ENCODE measurements around the gene NANOS2.
"Not testable (repeated sequence)": the region's sequence is repeated elsewhere in the genome, so short reads cannot be mapped to it uniquely, and the experiment has no call there.

The NANOS2 gene

DNA sequence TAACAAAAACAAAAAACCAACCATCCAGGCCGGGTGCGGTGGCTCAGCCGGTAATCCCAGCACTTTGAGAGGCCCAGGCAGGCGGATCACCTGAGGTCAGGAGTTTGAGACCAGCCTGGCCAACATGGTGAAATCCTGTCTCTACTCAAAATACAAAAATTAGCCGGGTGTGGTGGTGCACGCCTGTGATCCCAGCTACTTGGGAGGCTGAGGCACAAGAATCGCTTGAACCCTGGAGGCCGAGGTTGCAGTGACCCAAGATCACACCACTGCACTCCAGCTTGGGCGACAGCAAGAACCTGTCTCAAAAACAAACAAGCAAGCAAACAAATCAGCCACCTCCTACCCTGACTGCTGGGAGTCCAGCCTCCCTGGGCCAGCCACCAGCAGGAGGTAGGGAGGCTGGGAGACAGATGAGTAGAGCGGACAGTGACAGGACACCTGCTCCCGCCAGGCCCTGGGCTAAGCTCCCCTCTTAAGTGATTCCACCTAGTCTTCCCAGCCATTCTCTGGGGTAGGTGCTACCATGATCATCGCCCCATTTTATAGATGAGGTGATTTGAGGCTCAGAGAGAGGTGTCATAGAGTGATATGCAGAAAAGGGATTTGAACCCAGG, 18.5 kb downstream of the NANOS2 start:
- DNase-seq (ENCODE audit: low read depth in 2 of 3, low spot score in 1 of 3): not testable (repeated sequence)

DNA sequence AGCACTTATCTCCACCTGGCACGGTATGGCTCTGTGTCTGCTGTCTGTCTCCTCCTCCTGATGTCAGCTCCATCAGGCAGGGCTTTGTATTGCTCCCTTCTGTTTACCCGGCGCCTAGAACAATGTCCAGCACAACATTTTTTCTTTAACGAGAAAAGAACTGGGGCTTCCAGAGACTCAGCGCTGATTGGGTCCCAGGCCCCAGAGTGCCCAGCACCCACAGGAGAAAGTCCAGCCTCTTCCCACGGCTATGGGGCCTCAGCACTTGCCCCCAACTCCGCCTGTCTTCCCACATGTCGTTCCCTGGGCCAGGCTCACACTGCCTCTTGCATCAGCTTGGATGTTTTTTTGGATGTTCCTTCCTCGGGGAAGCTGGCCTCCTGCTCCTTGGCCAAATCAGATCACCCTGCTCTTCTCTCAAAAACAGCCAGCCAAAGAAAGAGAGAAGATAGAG, 19.0 kb downstream of the NANOS2 start:
- DNase-seq (ENCODE audit: low read depth in 2 of 3, low spot score in 1 of 3): no peak

DNA sequence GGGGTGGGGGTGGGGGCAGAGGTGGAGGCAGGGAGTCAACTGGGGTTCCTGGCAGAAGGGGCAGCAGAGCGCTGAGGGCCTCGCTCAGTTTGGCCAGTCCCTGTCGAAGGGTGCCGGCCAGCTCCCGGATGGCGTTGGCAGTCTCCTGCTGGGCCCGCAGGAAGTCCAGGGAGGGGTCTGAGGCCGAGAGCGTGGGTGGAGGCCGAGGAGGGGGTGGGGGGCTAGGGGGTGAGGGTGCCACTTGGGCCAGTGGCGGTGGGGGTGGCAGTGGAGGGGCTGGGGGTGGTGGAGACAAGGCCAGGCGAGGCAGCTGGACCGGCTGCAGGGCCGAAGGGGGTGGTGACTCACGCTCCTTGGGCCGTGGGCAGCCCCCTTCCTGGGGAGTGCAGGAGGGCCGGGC, 23.7 kb downstream of the NANOS2 start:
- no peak for DNase-seq (ENCODE audit: low read depth in 2 of 3, low spot score in 1 of 3)

DNA sequence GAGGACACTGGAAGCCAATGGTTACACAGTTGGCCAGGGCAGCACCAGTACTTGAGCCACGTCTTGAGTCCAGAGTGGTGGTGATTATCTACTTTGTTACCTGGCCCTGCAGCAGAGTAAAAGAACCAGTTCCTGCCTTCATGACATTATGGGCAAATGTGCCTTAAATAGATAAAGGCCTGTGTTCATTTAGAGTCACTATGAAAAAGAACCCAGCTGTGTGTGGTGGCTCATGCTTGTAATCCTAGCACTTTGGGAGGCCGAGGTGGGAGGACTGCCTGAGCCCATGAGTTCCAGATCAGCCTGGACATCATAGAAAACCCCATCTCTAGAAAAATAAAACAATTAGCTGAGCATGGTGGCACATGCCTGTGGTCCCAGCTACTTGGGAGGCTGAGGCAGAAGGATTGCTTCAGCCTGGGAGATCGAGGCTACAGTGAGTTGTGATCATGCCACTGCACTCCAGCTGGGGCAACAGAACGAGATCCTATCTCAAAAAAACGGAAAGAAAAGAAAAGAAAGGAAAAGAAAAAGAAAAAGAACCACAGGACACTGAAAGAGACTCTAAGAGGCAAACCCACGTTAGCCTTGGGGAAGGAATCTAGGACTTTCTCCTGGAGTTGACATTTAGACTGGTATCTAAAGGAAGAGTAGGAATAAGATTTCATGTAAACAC, 25.2 kb downstream of the NANOS2 start:
- no peak for DNase-seq (ENCODE audit: low read depth in 2 of 3, low spot score in 1 of 3)

DNA sequence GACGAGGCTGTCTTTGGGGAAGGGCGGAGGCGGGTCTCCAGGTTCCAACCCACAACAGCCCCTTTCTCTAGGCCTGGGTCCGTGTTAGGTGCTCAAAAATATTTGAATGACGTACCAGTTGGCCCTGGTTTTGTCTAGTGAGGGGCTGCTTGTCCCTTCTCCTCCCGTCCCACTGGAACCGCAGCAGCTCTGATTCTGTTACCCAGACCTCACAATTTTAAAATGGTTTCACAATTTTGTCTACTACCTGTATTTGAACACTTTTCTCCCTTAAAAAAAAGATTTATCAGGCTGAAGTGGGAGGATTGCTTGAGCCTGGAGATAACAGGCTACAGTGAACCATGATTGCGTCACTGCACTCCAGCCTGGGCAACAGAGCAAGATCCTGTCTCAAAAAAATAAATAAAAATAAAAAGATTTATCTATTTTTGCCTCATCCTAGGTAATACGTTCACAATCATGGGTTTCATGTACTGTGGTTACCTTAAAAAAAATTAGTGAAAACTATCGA, 27.3 kb downstream of the NANOS2 start:
- no peak for DNase-seq (ENCODE audit: low read depth in 2 of 3, low spot score in 1 of 3)

DNA sequence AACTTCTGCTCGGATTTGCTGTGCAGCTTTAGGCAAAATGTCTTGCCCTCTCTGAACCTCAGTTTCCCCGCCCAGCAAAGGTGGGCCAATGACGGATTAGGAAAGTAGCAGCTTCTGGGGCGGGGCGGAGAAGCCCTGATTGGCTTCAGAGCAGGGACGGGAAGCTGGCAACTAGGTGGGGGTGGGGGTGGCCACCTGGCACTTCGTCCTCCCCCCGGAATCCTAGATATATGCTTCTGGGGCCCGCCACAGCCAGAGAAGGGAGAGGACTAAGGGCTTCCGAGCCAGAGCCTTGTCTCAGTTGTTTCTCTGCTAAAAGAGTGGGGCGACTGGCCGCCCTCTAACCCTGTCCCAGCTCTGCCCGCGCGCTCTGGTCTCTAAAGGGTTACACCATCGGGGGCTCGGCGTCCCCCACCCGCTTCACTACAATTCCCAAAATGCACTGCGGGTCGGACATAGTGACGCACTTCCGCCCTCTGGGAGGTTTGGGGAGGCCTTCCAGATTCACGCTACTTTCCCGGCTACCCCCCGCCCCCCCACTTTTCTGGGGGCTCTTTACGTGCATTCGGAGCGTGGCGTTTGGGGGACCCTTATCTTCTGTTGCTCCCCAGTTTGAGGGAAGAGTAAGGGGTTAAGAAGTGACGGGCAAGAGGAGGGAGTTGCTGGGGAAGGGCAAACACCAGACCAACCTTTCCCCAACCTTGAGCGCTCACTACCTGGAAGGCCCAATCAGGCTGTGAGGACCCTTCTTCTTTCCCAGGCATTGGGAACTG, 28.0 kb downstream of the NANOS2 start:
- DNase-seq (ENCODE audit: low read depth in 2 of 3, low spot score in 1 of 3): peak; percentile 80 to 87 (median 86)

DNA sequence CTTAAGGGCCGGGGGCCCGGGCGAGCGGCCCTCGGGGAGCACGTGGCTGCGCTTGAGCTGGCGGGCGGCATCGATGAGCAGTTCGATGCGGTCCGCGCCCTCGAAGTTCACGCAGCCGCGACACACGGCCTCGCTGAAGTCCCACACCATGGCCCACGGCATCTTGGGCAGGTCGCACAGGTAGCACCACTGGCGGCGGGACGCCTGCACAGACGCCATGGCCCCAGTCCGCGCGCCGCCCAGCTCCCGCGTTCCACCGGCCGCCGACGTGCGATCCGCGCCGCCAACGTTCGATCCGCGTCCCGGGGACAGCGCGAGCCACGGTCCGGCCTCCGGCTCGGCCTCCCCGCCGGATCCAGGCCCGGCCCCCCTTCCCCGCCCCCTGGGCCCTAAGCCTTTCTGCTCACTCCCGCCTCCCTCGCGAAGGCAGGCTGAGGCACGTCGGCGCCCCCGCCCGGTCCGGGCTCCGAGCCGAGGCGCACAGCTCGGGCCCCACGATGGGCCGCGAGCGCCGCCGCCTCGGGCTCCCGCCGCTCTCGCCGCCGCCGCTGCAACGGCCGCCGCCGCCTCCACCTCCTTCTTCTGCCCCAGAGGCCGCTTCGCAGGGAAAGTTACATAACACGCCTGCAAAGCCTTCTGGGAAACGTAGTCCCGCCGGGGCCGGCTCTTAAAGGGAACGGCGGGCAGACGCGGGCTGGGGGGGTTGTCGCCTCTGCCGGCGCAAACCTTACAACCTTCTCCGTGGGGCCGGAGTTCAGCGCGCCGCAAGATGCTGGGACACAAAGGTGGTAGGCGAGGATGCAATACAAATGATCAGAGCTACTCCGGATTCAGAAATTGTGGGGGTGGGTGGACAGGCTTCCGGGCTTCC, 28.8 kb downstream of the NANOS2 start, which contains the start of gene IRF2BP1:
Gene IRF2BP1 (minus strand): TSS at position 586 of the 871 bp plus-strand sequence. CDS start 367 bp downstream, at position 219.
- peak; percentile 76 to 83 (median 78) for DNase-seq (ENCODE audit: low read depth in 2 of 3, low spot score in 1 of 3)

DNA sequence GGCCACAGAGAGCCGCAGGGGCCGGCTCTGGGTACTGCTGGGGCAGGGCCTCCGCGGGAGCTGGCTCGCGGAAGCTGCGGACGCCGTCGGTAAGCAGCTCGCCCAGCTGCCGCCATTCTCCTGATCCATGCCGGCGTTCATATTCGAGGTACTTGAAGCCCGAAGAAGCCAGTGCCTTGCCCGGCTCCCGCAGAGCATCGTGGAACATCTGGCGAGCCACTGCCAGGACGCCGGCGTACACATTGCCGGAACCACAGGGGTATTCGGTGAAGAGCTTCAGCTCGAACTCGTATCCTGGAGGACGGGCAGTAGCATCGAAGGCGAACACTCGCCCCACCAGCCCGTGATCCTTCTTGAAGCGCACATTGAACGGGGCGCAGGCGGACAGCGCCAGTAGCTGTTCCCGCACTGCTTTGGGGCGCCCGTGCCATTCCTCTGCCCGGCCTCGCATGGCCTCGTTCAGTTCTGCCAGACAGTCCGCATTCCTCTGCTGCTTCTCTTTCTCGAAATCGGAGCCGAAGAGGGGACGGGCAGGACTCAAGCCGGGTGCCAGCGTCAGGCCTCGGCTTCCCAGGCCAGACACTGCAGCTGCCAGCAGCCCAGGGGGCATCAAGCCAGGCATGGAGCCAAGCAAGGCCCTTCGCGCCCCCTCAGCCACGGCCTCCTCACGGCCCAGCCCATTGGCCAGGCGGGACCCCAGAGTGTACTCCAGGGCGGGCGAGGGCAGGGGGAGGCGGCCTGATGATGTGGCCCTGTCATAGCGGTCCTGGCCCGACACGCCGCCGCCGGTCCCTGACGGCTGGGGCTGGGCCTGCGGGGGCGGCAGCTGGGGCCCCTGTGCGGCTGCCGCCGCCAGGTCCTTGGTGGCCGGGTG, 29.7 kb downstream of the NANOS2 start:
- no peak for DNase-seq (ENCODE audit: low read depth in 2 of 3, low spot score in 1 of 3)

DNA sequence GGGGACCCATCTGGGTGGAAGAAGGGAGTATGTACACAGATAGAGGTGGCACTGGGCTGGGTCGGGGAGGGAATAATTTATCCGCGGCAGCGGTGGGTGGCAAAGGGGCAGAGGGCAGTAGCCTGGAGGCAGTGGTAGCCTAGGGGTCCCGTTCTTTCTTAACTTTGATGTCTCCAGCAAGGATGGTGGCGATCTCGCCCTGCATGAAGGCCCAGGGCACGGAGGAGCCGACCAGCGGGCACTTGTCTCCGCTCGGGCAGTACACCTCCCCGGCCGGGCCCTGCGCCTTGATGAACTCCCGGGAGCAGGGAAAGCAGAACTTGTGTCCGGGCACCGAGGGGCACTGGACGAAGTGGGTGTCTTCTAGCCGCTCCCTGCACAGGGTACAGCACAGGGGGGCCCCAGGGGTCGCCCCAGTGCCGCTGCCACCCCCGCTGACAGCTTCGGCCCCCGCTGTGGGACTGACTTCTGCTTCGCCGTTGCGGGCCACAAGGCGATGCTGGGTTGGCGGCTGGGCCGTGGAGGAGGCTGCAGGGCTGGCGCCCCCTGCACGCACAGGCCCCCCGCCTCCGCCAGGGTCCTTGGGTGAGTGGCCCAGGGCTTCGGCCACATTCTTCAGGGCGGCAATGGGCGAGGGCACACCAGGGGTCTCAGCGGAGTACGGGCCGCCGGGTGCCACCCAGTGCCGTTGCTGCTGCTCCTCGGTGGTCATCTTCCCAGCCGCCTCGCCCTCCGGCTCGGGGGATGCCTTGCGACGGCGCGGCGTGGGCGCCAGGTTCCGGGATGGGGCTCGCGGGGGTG, 30.5 kb downstream of the NANOS2 start:
- DNase-seq (ENCODE audit: low read depth in 2 of 3, low spot score in 1 of 3): no peak

DNA sequence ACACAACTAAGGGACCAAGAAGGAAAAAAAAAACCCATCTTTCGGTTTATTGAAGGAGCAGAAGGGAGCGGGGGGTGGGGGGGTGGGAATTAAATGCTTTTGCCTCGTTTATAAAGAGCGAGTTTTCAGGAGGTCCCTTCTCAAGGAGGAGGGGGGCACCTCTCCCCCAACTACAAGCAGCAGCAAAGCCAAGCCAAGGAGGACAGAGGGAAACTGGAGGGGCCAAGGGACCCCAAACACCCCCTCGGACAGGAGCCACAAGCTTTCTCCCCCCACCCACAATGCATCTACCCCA, 31.0 kb downstream of the NANOS2 start:
- no peak for DNase-seq (ENCODE audit: low read depth in 2 of 3, low spot score in 1 of 3)

DNA sequence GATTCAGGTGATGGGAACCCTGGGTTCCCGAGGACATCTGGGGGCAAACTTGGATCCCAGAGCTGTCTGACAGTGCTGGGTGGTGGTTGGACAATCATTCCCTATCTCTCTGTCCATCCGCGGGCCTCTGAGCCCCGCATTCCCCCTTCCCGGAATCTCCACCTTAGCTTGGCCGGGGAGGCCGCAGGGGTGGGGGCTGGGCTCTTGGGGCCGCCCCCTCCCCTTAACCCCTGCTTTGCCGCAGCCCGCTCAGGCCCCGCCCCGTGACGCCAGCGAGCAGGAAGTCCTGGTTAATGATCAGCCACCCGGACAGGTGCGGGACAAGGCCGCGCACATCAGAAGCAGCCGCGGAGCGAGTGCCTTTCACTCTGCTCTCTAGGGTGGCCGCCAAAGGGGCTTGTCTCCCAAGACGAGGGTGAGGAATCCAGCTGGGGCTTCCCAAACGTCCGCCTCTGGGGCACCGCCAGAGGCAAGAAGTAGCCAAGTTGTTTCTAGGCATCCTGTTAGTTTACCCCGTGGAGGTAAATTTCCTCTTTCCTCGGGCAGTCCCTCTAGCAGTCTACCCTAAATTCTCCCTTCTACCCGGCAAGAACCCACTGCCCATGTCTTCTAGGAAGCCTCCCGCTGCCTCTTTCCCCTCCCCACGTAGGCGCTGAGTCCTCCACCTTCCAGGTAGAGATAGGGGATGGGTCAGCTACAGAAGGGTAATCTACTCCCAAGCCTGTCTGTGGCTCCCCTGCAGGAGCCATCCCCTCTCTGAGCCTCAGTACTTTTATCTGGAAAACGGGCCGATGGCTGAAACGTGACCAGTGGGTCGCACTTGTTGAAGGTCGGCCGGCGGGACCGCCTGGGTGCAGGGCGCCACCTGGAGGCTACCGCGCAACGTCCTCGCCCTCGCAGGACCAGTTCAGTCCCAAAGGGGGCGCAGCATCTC, 31.7 kb downstream of the NANOS2 start:
- DNase-seq (ENCODE audit: low read depth in 2 of 3, low spot score in 1 of 3): peak; percentile 69 to 85 (median 81)

DNA sequence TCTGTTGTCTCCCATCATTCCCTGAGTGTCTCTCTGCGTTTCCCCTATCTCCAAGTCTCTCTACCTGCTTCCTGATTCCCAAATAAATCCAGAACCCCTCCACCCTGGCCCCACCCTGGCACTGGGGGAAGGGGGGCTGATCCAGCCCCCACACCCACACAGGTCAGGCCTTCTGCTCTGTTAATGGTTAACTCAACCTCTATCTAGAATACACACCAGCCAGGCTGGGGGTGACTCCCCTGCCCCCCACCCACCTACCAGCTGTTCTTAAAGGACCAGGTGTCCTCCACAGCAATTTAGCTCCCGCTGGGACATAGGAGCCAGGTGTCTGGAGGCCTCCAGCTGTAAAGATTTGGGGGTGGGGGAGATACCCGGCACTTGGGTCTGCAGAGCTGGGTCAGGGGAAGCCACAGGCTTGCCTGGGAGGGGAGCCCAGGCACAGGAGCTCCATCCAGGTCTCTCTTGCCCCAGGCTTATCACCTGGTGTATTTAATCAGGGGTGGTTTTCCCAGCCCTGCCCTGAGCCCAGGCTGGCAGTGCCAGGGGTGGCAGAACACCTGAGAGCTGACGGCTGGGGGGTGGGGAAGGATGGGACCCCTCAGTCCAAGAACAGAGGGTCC, 32.6 kb downstream of the NANOS2 start:
- no peak for DNase-seq (ENCODE audit: low read depth in 2 of 3, low spot score in 1 of 3)

DNA sequence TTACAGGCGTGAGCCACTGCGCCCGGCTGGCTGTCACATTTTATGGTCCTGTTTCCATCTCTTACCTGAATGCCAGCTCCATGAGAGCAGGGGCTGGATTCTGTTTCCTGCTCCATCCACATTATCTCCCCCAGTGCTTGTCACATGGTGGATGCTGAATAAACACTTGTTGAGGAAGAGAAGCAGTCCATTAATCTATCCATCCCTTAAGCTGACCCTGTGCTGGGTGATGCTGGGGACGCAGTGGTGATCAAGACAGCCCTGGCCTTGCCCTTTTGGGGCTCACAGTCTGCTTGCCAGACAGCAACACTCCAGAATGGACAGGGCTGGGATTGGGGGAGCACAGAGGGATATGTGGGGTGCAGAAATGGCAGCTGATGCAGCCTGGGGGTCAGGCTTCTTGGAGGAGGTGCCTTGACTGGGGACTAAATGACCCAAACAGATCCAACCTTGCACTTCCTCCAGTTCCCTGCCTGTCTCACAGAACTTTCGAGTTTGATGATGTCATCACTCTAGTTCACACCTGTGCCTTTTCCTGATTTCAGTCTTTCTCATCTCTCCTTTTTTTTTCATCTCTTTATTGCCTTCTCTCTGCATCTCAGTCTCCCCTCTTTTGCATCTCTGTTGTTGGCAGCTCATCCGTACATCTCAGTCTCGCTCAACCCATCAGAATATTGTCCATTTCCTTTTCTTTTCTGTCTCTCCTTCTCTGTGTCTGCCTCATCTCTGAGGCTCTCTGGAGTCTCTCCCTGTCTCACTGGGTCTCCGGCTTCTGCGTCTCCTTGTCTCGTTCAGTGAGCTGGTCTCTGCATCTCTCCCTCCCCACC, 33.3 kb downstream of the NANOS2 start:
- no peak for DNase-seq (ENCODE audit: low read depth in 2 of 3, low spot score in 1 of 3)

DNA sequence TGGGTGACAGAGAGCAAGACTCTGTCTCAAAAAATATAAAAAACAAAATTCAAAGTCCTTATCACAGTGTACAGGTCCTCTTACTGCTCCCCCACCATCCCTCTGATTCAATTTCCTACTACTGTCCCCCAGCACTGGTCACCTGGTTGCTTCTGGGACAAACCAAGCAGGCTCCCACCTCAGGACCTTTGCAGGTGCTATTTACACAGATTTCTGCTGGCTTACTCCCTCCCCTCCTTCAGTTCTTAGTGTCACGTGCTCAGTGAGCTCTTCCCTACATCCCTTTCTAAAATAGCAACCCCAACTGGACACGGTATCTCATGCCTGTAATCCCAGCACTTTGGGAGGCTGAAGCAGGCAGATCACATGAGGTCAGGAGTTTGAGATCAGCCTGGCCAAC, 34.6 kb downstream of the NANOS2 start:
- DNase-seq (ENCODE audit: low read depth in 2 of 3, low spot score in 1 of 3): no peak

DNA sequence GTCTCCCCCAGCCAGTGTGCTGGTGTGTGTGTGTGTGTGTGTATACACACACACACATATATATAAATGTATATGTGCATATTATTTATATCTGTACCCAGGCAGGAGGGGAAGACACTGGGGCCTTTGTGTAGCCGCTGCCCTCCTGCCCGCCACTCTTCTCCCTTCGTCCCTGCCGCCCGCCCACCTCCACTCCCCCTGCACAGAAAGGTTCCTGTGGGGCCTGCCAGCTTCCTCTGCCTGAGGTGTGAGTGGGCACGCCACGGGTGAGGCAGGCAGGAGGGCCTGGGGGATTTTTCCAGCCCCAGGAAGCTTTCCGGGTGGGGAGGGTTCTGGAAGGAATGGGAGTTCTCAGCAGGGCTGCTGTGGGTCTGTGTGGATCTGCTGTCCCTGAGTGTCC, 35.5 kb downstream of the NANOS2 start:
- DNase-seq (ENCODE audit: low read depth in 2 of 3, low spot score in 1 of 3): no peak

DNA sequence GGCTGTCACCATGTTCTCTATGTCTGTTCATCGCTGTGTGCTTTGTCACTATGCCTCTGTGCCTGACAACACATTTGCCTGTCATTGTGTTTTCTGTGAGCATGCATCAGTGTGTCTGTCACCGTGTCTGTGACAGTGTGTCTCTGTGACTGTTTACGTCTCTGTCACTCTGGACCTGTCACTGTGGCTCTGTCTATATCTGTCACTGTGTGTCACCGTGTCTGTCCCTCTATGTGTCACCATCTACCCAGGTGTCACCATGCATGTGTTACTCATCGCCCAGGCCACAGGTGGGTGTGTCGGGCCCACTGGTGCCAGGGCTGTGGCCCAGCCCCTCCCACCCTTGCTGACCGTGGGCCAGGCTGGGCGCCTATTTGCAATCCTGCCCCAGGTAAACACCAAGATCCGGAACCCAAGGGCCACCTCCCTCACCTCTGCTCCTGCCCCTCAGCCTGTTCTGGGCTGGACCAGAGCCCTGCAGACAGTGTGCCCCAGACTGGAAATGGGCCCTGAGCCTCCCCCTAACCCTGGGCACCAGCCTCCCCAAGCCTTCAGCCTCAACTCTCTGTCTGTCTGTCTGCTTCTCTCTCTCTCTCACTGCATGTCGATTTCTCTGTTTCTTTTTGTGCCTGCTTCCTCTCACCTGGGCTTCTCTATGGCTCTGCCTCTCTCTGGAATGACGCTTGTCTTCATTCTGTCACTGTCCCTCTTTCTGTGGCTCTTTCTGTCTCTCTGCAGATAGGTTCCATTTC, 36.4 kb downstream of the NANOS2 start:
- DNase-seq (ENCODE audit: low read depth in 2 of 3, low spot score in 1 of 3): no peak
